Epithelial cell of proximal tubule (primary cell): ENCODE results near the gene MYRIP. TPM values are rescaled to one million over a fixed set of nuclear protein-coding genes. Genes with fewer than 3 reads are reported as not detected.

ENCODE experiments used
- DNase-seq: peaks from one replicate; pipeline ENCODE4 v3.0.0-alpha.2; 2011; ENCODE audit warnings: low read depth
- H3K4me3 ChIP-seq: 2 replicates; pipeline ENCODE4 v1.5.1; 2011; ENCODE audit warnings: low read depth, mild to moderate bottlenecking, low read length
- total RNA-seq: library from RNA; depleted of rRNA; stranded (reverse); fragments of >200 nt; gene quantifications from 2 replicates; pipeline ENCODE4 v1.2.3, GENCODE V29; 2015
- TF ChIP-seq, protein P1 (sequence below): conservative IDR thresholded peaks from 2 replicates; pipeline ENCODE4 v1.5.1; 2012; ENCODE audit warnings: low read depth, mild to moderate bottlenecking, low read length

Gene MYRIP
- total RNA-seq, 1 donor from 2014 or later: 0.12 TPM

DNA sequence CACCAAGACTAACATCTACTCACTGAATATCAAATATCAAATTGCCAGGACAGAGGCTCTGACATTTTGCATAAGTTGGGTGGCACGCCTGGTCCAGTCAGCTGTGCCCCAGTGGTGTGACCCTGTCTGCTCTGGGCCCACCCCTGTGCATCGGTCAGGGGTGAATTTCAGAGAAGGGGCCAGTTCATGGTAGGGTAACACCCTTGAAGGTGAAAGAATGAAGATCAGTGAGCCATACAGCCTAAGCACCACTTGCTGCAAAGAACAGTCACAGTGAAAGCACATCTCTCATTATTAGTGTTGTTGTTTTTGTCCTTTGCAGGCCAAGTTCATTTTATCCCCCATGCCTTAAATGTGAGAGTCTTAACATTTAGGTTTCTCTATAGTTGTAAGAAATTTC is 86.8 kb downstream of the MYRIP start:
- TF ChIP-seq, protein P1, sequence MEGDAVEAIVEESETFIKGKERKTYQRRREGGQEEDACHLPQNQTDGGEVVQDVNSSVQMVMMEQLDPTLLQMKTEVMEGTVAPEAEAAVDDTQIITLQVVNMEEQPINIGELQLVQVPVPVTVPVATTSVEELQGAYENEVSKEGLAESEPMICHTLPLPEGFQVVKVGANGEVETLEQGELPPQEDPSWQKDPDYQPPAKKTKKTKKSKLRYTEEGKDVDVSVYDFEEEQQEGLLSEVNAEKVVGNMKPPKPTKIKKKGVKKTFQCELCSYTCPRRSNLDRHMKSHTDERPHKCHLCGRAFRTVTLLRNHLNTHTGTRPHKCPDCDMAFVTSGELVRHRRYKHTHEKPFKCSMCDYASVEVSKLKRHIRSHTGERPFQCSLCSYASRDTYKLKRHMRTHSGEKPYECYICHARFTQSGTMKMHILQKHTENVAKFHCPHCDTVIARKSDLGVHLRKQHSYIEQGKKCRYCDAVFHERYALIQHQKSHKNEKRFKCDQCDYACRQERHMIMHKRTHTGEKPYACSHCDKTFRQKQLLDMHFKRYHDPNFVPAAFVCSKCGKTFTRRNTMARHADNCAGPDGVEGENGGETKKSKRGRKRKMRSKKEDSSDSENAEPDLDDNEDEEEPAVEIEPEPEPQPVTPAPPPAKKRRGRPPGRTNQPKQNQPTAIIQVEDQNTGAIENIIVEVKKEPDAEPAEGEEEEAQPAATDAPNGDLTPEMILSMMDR: no peak
- DNase-seq: no peak
- H3K4me3 ChIP-seq: no peak overlapping the region

DNA sequence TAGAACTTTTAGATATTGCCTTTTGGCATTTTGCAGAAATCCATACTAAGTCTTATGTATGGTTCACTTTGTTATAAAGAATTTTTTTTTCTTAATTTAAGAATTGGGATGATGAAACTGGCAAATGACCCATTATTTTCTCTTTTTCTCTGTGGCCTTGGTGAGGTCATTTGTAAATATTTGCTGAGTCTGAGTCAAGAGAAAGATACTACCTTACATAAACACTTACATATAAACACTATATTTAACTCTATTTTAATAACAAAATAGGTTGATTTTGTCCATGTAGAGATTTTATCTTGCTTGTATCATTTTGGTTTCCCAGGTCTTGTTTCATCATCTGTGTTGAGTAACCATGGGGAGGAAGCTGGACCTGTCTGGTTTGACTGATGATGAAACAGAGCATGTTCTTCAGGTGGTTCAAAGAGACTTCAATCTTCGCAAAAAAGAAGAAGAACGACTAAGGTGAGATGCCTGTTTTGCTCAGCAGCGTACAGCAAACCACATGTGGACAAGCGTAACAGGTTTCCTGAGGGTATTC is 91.1 kb downstream of the MYRIP start:
- TF ChIP-seq, protein P1: no peak
- no peak for DNase-seq

DNA sequence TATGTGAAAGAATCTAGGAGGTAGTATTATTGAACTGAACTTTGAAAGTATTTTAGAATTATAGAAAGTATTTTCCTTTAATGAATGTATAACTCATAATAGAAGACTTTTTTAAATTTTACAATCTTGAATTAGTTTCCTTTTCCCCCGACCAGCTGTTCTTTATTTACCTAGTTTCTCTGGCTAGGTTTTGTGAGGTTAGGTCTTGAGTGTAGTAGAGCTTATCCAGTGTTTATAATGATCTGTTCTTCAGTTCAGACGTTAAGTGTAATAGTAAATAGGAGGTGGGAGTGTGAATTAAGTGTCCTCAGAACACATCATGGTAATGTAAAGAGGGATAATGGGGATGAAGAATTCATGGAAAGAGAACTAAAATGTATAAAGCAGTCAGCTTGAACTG is 93.8 kb downstream of the MYRIP start:
- DNase-seq: no peak
- TF ChIP-seq, protein P1: no peak
- H3K4me3 ChIP-seq: no peak overlapping the region

More for the DNA sequence above, 91.1 kb downstream of the MYRIP start:
- H3K4me3 ChIP-seq: no peak overlapping the region

DNA sequence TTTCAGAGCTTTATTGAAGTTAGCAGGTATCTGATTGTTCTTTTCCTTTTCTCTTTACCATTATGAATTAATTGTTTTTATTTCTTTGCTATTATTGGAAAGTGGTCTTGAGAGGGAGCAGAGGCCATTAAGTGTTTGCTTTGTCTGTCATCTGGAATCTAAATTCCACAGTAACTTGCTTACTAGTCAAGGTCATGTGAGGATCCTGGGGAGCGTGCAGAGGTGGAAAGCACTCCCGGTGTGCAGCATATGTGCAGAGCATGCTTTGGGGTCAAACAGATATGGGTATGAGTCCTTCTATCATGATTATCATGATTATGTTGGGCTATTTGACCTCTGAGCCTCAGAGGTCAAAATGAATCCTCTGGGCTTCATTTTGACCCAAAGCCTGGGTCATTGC is 96.4 kb downstream of the MYRIP start:
- TF ChIP-seq, protein P1: no peak
- no peak overlapping the region for H3K4me3 ChIP-seq
- no peak for DNase-seq

DNA sequence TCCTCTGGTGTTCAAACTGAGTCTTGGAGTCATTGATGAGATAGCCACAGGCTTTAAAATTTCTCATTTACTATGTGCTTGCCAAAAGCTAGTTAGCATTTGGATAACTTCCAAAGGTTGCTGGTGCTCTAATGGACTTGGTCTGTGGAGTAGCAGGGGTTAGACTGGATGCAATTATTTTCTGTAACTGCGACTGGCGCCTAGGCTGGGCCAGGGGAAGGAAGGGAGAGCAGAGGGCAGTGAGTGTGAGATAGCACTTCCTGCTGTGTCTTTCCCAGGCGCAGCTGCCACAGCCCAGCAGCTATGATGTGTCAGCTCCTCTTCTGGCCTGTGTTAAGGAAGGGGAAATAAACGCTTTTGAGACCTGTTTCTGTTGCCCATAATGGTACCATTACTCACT is 98.6 kb downstream of the MYRIP start:
- TF ChIP-seq, protein P1: no peak
- H3K4me3 ChIP-seq: no peak overlapping the region
- no peak for DNase-seq

DNA sequence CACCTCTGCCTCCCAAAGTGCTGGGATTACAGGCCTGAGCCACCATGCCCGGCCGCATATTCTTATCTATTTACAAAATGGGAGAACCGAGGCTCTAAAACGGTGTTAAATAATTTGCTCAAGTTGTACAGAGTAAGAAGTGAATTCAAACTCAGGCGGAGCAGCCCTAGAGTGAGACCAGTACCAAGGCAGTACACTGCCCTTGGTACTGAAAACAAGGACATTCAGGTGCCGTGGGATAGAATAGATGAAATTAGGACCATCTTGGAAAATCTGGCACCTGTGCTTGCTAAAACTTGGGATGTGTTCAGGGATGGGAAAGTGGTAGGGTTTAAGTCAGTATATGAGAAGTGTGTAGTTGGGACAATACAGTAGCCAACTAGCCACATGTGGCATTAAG is 100.7 kb downstream of the MYRIP start:
- no peak overlapping the region for H3K4me3 ChIP-seq
- TF ChIP-seq, protein P1: no peak
- no peak for DNase-seq

DNA sequence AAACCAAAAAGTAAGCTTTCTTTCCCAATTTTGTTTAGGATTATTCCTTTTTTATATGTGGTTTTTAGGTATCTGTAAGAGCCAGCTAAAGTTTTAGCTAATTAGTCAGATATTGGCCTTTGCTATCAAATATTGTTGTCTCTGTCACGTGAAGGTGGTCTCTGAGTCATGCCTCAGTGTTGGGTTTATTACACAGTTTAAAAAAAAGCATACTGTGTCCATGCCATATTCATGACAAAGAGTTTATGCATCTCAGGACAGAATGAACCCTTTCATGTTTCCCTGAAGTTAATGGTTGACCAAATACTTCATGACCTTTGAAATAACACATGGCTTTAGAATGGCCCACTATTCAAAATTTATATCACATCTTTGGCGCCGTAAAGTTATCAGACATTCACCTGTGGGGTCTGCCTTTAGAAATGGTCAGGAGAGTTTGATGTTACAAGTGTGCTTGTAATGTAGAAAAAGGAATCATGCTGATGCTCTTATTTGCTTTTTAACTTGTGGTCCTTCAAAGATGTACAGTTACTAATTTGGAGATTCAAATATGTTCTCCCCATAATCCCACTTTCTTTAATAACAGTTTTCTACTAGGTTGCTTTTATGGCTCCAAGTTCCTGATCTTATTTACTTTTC is 101.5 kb downstream of the MYRIP start:
- TF ChIP-seq, protein P1: no peak
- H3K4me3 ChIP-seq: no peak overlapping the region
- peak; percentile 54 for DNase-seq
